ENCODE data around the gene SGCE. TPM values are rescaled to one million over a fixed set of nuclear protein-coding genes. Genes with fewer than 3 reads are reported as not detected.

Gene SGCE
- total RNA-seq, 1 donor from 2014 or later, result 35.4 TPM

DNA sequence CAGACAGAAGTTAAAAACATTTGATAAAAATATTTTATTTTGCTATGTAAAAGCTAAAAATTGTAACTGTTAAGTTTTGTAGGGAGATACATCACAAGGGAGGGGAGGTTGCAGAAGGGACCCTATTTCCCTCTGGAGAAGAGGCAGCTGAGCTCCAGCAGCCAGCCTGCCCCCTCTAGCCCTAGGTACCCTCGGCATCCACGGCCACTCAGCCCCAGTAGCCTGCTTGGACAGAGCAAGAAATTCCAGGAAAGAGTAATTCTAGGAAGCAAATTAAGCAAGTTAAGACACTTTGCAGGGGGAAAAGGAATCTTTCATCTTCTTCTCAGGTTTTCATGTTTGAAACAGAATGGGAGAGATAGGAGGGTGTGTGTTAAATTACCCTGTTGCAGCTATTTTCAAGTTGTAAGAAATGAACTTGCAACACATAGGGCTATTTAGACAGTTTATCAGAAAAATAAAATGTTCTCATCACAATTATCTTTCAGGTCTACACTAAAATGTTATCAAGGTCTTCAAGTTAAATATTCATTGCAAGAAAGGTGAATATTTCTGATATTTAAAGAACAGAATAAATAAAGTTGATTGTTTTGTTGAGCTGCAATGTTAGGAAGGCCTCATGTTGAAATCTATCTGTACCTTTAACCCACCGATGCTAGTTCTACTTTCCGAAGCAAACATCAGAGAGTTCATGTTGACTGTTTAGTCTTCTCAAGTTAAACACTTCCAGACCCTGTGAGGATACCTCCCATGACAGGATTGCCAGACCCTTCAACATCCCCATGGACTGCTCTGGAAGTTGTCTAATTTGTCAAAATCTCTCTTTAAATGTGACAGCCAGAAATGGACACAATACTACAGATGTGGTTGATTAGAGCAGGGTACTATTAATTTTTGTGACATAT lies 5.5 kb downstream of the SGCE start:
- Mint-ChIP-seq H3K36me3 (ENCODE audit: insufficient read depth) (no peaks in the 10 kb centered on the region), H3K27me3 (no peaks in the 10 kb centered on the region), H3K4me3 (ENCODE audit: low read depth) (no peak overlapping the region), H3K4me1 (ENCODE audit: low read depth) (peaks cover 11% of the 10 kb centered on the region), H3K27ac (peak overlapping the region; percentile 84), H3K9me3 (ENCODE audit: low read depth) (no peaks in the 10 kb centered on the region)
- no peak for DNase-seq (ENCODE audit: low spot score, unreplicated experiment)
- TF ChIP-seq, protein P1, sequence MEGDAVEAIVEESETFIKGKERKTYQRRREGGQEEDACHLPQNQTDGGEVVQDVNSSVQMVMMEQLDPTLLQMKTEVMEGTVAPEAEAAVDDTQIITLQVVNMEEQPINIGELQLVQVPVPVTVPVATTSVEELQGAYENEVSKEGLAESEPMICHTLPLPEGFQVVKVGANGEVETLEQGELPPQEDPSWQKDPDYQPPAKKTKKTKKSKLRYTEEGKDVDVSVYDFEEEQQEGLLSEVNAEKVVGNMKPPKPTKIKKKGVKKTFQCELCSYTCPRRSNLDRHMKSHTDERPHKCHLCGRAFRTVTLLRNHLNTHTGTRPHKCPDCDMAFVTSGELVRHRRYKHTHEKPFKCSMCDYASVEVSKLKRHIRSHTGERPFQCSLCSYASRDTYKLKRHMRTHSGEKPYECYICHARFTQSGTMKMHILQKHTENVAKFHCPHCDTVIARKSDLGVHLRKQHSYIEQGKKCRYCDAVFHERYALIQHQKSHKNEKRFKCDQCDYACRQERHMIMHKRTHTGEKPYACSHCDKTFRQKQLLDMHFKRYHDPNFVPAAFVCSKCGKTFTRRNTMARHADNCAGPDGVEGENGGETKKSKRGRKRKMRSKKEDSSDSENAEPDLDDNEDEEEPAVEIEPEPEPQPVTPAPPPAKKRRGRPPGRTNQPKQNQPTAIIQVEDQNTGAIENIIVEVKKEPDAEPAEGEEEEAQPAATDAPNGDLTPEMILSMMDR (IDR thresholded peaks at IDR 0.05; ENCODE audit: unreplicated experiment), result no peak

GRCh38 chr7:94649450-94649849 lies 6.5 kb downstream of the SGCE start:
- DNase-seq (ENCODE audit: low spot score, unreplicated experiment), result no peak
- Mint-ChIP-seq H3K27ac (no peak overlapping the region), H3K9me3 (ENCODE audit: low read depth) (no peaks in the 10 kb centered on the region), H3K4me1 (ENCODE audit: low read depth) (peaks cover 10% of the 10 kb centered on the region), H3K27me3 (no peaks in the 10 kb centered on the region), H3K4me3 (ENCODE audit: low read depth) (no peak overlapping the region), H3K36me3 (ENCODE audit: insufficient read depth) (no peaks in the 10 kb centered on the region)
- TF ChIP-seq, protein P1 (IDR thresholded peaks at IDR 0.05; ENCODE audit: unreplicated experiment), result no peak

GRCh38 chr7:94648731-94649130 lies 7.2 kb downstream of the SGCE start:
- Mint-ChIP-seq H3K36me3 (ENCODE audit: insufficient read depth) (peaks cover 3% of the 10 kb centered on the region), H3K4me3 (ENCODE audit: low read depth) (no peak overlapping the region), H3K4me1 (ENCODE audit: low read depth) (peaks cover 10% of the 10 kb centered on the region), H3K27ac (no peak overlapping the region), H3K9me3 (ENCODE audit: low read depth) (no peaks in the 10 kb centered on the region), H3K27me3 (no peaks in the 10 kb centered on the region)
- TF ChIP-seq, protein P1 (IDR thresholded peaks at IDR 0.05; ENCODE audit: unreplicated experiment), result no peak
- DNase-seq (ENCODE audit: low spot score, unreplicated experiment), result no peak

DNA sequence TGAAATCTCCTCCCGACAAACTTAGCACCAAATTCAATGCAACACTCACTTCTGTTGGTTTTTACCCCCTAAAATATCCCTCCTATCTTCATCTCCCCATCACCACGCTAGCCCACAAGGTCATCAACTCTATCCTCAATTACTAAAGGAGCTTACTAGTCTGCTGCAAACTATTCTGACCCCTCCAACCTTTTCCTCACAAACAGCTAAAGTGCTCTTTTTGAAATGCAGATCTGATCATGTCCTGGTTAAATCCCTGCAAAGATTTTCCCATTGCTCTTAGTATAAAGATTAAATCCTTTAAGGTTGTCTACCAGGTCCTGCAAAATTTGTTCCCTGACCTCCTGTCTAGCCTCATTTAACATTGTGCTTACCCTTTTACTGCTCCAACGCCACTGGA lies 8.6 kb downstream of the SGCE start:
- H3K9me3 Mint-ChIP-seq (ENCODE audit: low read depth), result no peaks in the 10 kb centered on the region
- TF ChIP-seq, protein P1 (IDR thresholded peaks at IDR 0.05; ENCODE audit: unreplicated experiment), result no peak
- no peak overlapping the region for H3K4me3 Mint-ChIP-seq (ENCODE audit: low read depth)
- no peak overlapping the region for H3K27ac Mint-ChIP-seq
- peaks cover 10% of the 10 kb centered on the region for H3K4me1 Mint-ChIP-seq (ENCODE audit: low read depth)
- no peaks in the 10 kb centered on the region for H3K27me3 Mint-ChIP-seq
- no peak for DNase-seq (ENCODE audit: low spot score, unreplicated experiment)
- peaks cover 3% of the 10 kb centered on the region for H3K36me3 Mint-ChIP-seq (ENCODE audit: insufficient read depth)

DNA sequence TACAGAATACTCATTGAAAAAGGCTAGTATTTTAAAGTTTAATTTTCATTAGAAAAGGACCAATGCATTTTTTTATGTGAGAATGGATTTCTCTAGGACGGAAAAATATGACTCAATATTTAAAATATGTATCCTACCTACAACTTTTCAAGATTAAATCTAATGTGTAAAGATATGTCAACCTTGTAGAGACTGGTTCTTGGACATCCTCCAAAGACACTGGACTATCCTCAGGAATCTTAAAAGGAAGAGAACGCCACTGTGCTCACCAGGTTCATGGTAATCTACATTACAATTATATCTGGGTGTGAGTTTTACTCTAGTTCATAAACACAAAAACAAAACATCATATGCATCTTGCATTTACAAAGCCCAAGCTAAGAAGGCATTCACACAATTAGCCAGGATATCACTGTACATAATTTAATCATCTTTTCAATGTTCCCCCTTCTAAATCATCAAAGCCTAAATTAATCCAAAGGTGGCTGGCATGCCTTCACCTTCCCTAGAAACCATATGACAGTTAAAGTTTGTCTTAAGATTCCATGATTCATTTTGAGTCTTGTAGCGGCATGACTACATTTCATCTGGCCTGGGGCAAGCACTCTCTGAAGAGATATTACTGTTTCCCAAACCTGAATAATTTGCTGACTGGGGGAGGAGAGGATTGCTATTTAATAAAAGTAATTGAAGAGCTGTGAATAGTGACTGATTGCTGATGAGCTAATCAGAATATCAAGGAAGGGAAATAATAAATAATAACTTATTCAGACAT lies 12.0 kb downstream of the SGCE start:
- TF ChIP-seq, protein P1 (IDR thresholded peaks at IDR 0.05; ENCODE audit: unreplicated experiment), result no peak
- DNase-seq (ENCODE audit: low spot score, unreplicated experiment), result no peak
- H3K9me3 Mint-ChIP-seq (ENCODE audit: low read depth), result no peaks in the 10 kb centered on the region
- no peak overlapping the region for H3K4me3 Mint-ChIP-seq (ENCODE audit: low read depth)
- no peaks in the 10 kb centered on the region for H3K27me3 Mint-ChIP-seq
- no peaks in the 10 kb centered on the region for H3K4me1 Mint-ChIP-seq (ENCODE audit: low read depth)
- H3K27ac Mint-ChIP-seq, result no peak overlapping the region
- H3K36me3 Mint-ChIP-seq (ENCODE audit: insufficient read depth), result peaks cover 9% of the 10 kb centered on the region
